Hepatocyte (in vitro differentiated cells): ENCODE measurements around the gene LRRC47. TPM values are rescaled to one million over a fixed set of nuclear protein-coding genes. Genes with fewer than 3 reads are reported as not detected.

ENCODE experiments used
- DNase-seq: peaks from one replicate; pipeline ENCODE4 v3.0.0-alpha.2; 2016; ENCODE audit warnings: low spot score
- H2AFZ ChIP-seq: fragments of 200-600 bp; sonication (generic); 2 replicates; pipeline ENCODE4 v1.6.0; 2016; ENCODE audit warnings: antibody characterized with exemption, mild to moderate bottlenecking
- H3K27ac ChIP-seq: fragments of 200-600 bp; sonication (generic); 2 replicates; pipeline ENCODE4 v1.5.1; 2016; ENCODE audit warnings: mild to moderate bottlenecking
- H3K27me3 ChIP-seq: fragments of 200-600 bp; sonication (generic); 2 replicates; pipeline ENCODE4 v1.6.1; 2016
- H3K36me3 ChIP-seq: fragments of 200-600 bp; sonication (generic); replicated peaks from 2 replicates; pipeline ENCODE4 v1.5.1; 2016; ENCODE audit warnings: low read depth; ENCODE audit not compliant: insufficient read depth
- H3K4me1 ChIP-seq: fragments of 200-600 bp; sonication (generic); 2 replicates; pipeline ENCODE4 v1.5.1; 2016; ENCODE audit warnings: mild to moderate bottlenecking, moderate library complexity; ENCODE audit not compliant: insufficient read depth
- H3K4me2 ChIP-seq: fragments of 200-600 bp; sonication (generic); 2 replicates; pipeline ENCODE4 v1.6.0; 2016
- H3K4me3 ChIP-seq: fragments of 200-600 bp; sonication (generic); 2 replicates; pipeline ENCODE4 v1.5.1; 2016; ENCODE audit warnings: mild to moderate bottlenecking
- H3K79me2 ChIP-seq: fragments of 200-600 bp; sonication (generic); 2 replicates; pipeline ENCODE4 v1.6.0; 2017; ENCODE audit warnings: mild to moderate bottlenecking
- H3K9me2 ChIP-seq: fragments of 200-600 bp; sonication (generic); replicated peaks from 2 replicates; pipeline ENCODE4 v1.6.0; 2017; ENCODE audit warnings: mild to moderate bottlenecking; ENCODE audit not compliant: insufficient read depth
- H3K9me3 ChIP-seq: fragments of 200-600 bp; sonication (generic); 2 replicates; pipeline ENCODE4 v1.5.1; 2016; ENCODE audit warnings: low read depth, mild to moderate bottlenecking
- H4K20me1 ChIP-seq: fragments of 200-600 bp; sonication (generic); 2 replicates; pipeline ENCODE4 v1.6.0; 2016; ENCODE audit warnings: mild to moderate bottlenecking; ENCODE audit not compliant: insufficient read depth, poor library complexity, severe bottlenecking
- EZH2 ChIP-seq: fragments of 200-600 bp; sonication (generic); IDR thresholded peaks from 2 replicates; pipeline ENCODE4 v1.6.1; 2016; ENCODE audit warnings: antibody characterized with exemption, mild to moderate bottlenecking, borderline replicate concordance
- EZH2phosphoT487 ChIP-seq: fragments of 200-600 bp; sonication (generic); IDR thresholded peaks from one replicate; pipeline ENCODE4 v1.6.1; 2018; ENCODE audit warnings: antibody characterized with exemption, mild to moderate bottlenecking, low read depth, moderate library complexity; ENCODE audit not compliant: unreplicated experiment, severe bottlenecking
- WGBS: methylation state at CpG from one replicate; pipeline ENCODE4 v1.1.6; 2016; ENCODE audit warnings: low lambda C conversion rate; ENCODE audit errors: missing lambda C conversion rate; 5-methylcytosine and 5-hydroxymethylcytosine counted together
- polyA plus RNA-seq: library from polyadenylated mRNA; unstranded; fragments of >200 nt; fragmentation: Nextera tagmentation; extraction: Ambion mirVana; gene quantifications from 2 replicates; pipeline ENCODE4 v1.2.1, GENCODE V29; 2016
- total RNA-seq: library from RNA; depleted of rRNA; stranded (reverse); fragments of >200 nt; gene quantifications from 2 replicates; pipeline ENCODE4 v1.2.3, GENCODE V29; 2014
- TF ChIP-seq, protein P1 (sequence below): fragments of 200-600 bp; sonication (generic); IDR thresholded peaks from 2 replicates; pipeline ENCODE4 v1.5.1; 2016; ENCODE audit warnings: antibody characterized with exemption, mild to moderate bottlenecking; ENCODE audit not compliant: poor library complexity

LRRC47 gene
- total and polyA plus RNA-seq, 2 experiments from 2014 or later, result 36.2 to 38.8 TPM

DNA sequence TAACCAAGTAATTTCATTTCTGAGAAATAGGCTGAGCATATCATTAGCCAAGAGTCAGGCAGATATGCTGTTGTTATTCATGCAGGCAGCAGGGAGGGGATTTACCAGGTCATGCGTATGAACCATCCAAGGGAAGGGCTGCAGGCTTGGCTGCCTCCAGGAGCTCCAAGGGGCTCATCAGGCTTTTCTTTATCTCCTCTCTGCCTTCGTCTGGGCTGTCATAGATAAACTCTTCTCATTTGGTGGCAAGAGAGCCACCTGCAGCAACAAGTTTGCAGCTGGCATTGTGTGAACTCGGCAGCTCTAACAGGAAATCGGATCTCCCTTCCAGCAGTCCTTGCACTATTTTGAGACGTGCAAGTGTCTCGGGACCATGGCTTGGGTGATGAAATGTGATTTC lies 36.5 kb downstream of the LRRC47 start:
- no peaks in the 10 kb centered on the region for H3K9me3 ChIP-seq
- TF ChIP-seq EZH2phosphoT487, result no peak
- no peak for TF ChIP-seq EZH2
- TF ChIP-seq, protein P1, sequence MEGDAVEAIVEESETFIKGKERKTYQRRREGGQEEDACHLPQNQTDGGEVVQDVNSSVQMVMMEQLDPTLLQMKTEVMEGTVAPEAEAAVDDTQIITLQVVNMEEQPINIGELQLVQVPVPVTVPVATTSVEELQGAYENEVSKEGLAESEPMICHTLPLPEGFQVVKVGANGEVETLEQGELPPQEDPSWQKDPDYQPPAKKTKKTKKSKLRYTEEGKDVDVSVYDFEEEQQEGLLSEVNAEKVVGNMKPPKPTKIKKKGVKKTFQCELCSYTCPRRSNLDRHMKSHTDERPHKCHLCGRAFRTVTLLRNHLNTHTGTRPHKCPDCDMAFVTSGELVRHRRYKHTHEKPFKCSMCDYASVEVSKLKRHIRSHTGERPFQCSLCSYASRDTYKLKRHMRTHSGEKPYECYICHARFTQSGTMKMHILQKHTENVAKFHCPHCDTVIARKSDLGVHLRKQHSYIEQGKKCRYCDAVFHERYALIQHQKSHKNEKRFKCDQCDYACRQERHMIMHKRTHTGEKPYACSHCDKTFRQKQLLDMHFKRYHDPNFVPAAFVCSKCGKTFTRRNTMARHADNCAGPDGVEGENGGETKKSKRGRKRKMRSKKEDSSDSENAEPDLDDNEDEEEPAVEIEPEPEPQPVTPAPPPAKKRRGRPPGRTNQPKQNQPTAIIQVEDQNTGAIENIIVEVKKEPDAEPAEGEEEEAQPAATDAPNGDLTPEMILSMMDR, result no peak
- H3K36me3 ChIP-seq, result no peaks in the 10 kb centered on the region
- H4K20me1 ChIP-seq, result no peaks in the 10 kb centered on the region
- no peaks in the 10 kb centered on the region for H3K4me1 ChIP-seq
- WGBS, result 78% methylated on average over 6 of the region's 6 CpGs
- no peak for DNase-seq
- H3K9me2 ChIP-seq, result no peaks in the 10 kb centered on the region
- no peak overlapping the region for H3K4me3 ChIP-seq
- no peak overlapping the region for H3K4me2 ChIP-seq
- H3K79me2 ChIP-seq, result no peaks in the 10 kb centered on the region
- no peak overlapping the region for H3K27ac ChIP-seq
- H3K27me3 ChIP-seq, result no peaks in the 10 kb centered on the region
- no peak overlapping the region for H2AFZ ChIP-seq

DNA sequence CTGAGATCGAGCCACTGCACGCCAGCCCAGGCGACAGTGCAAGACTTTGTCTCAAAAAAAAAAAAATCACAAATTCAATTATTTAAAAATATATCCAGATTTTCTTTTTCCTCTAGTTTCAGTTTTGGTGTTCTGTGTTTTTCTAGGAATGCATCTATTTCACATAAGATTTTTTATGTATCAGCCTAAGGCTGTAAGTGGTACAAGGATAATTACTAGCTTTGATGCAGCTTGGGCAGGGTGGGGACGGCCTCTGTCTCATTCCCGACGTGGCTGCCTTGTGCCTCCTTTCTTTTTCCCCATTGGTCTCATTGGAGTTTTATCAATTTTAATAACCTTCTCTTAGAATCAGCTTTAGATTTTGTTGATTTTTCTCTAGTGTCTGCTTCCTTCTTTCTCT lies 37.1 kb downstream of the LRRC47 start:
- Histone ChIP-seq H3K36me3 (no peaks in the 10 kb centered on the region), H3K9me2 (no peaks in the 10 kb centered on the region), H3K4me3 (no peak overlapping the region), H4K20me1 (no peaks in the 10 kb centered on the region), H3K27ac (no peak overlapping the region), H3K4me2 (no peak overlapping the region), H3K9me3 (no peaks in the 10 kb centered on the region), H3K79me2 (no peaks in the 10 kb centered on the region), H2AFZ (no peak overlapping the region), H3K27me3 (no peaks in the 10 kb centered on the region), H3K4me1 (no peaks in the 10 kb centered on the region)
- WGBS, result 86% methylated on average over 6 of the region's 6 CpGs
- TF ChIP-seq, protein P1, result no peak
- no peak for TF ChIP-seq EZH2
- TF ChIP-seq EZH2phosphoT487, result no peak
- DNase-seq, result no peak

DNA sequence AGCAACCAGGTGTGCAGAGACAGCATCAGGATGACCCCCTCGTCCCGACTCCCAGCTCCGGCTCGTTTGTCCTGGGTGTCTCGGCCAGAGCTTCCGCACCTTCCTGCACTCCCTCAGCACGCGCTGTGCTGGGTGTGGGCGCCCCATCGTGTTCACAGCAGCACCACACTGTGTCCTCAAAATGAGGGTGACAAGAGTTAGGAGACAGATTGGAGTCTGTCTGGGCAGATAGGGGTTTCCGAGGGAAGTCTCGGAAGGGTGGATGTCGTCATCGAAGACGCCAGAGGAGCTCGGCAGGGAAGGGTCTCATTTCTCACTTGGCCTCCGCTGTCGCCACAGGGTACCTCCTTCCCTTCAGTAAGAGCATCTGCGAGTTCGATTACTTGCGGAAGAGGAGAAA lies 39.9 kb downstream of the LRRC47 start:
- DNase-seq, result no peak
- 87% methylated on average over 21 of the region's 21 CpGs for WGBS
- Histone ChIP-seq H3K27me3 (no peaks in the 10 kb centered on the region), H3K79me2 (no peaks in the 10 kb centered on the region), H3K36me3 (no peaks in the 10 kb centered on the region), H3K9me3 (no peaks in the 10 kb centered on the region), H3K9me2 (no peaks in the 10 kb centered on the region), H2AFZ (no peak overlapping the region), H4K20me1 (no peaks in the 10 kb centered on the region), H3K4me1 (no peaks in the 10 kb centered on the region), H3K27ac (no peak overlapping the region), H3K4me3 (no peak overlapping the region), H3K4me2 (no peak overlapping the region)
- TF ChIP-seq EZH2phosphoT487, result no peak
- no peak for TF ChIP-seq EZH2
- TF ChIP-seq, protein P1, result no peak
